ENCODE measurements around the gene CWC27. TPM values are rescaled to one million over a fixed set of nuclear protein-coding genes. Genes with fewer than 3 reads are reported as not detected.

Gene CWC27
- total RNA-seq, 1 donor from 2014 or later: 5.0 TPM

- ATAC-seq (no peak), DNase-seq (ENCODE audit: low spot score) (no peak)
These were observed 293.2 kb downstream of the CWC27 start for GRCh38 chr5:65061974-65062353.

GRCh38 chr5:65062469-65063083 lies 293.8 kb downstream of the CWC27 start:
- DNase-seq (ENCODE audit: low spot score) (no peak), ATAC-seq (no peak)

- no peak for DNase-seq (ENCODE audit: low spot score)
- ATAC-seq: no peak
These were observed 296.3 kb downstream of the CWC27 start for GRCh38 chr5:65065001-65065511.

- ATAC-seq: no peak
- no peak for DNase-seq (ENCODE audit: low spot score)
These were observed 297.8 kb downstream of the CWC27 start for GRCh38 chr5:65066387-65067146.

GRCh38 chr5:65067147-65067506 lies 298.4 kb downstream of the CWC27 start:
- ATAC-seq (no peak), DNase-seq (ENCODE audit: low spot score) (no peak)

Other genes with a start within 250 kb of the CWC27 start
- gene SHISAL2B, start 78.4 kb upstream of the CWC27 start, total RNA-seq: not detected
- gene SREK1IP1, start 239 bp upstream of the CWC27 start, total RNA-seq: 6.3 TPM

All from left lobe of liver (tissue), 2 donors.